OCI-M2 (cell line): ENCODE results near the gene NDUFB4.
"Not testable (repeated sequence)": the region's sequence is repeated elsewhere in the genome, so short reads cannot be mapped to it uniquely, and the experiment has no call there.

Experiments
- DNase-seq: peaks from one replicate; lab custom pipeline; 2025; ENCODE audit not compliant: unreplicated experiment; lab: John Stamatoyannopoulos, UW

The NDUFB4 gene

DNA sequence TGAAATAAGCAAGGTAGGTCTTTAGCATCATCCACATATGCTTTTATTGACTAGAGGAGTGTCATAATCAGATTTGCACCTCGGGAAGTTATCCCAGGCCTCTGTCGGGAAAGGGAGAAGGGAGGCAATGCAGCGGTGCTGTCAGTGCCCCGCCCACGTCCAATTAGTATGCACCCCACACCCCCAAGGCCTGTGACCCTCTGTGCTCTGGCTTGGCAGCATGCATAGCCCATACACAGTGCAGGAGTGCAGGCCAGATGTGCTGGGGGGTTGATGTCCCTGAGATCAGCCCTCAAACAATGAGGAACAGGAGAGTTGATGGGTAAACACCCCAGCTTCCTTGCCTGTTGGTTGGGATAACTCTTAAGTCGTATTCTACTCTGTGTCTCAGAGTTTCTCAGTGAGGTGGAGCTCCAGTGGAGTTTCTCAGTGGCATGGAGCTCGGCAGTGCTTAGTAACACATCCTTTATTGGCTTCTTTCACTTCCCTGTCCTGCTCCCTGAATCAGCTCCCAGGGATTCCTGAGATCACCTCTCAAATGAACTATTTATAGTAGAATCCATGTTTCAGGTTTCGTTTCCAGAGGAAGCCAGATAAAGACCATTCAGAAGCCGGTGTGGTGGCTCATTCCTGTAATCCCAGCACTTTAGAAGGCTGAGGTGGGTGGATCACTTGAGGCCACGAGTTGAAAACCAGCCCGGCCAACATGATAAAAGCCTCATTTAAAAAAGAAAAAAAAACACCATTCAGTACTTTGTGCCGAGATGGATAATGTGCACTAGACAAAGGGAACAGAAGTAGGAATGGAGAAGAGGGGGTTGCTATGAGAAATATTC, 26.7 kb upstream of the NDUFB4 start:
- DNase-seq, result no peak

DNA sequence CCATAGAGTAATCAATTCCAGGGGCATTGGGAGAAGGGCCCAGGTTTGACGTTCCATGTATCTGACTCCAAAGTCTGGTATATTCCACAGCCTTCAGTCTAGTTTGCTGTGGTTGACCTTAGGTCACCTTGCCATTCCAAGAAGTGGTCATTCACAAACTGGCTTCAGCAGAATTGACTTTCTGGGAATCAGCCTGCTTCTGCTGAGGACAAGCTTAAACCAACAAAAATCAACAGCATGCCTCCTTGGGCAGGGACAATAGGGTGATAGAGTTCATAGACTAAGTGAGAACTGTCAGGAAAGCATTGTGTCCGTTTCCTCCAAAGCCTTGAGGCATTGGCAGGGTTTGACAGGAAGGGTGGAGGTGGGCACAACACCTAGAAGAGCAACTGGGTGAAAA, 24.1 kb upstream of the NDUFB4 start:
- no peak for DNase-seq

DNA sequence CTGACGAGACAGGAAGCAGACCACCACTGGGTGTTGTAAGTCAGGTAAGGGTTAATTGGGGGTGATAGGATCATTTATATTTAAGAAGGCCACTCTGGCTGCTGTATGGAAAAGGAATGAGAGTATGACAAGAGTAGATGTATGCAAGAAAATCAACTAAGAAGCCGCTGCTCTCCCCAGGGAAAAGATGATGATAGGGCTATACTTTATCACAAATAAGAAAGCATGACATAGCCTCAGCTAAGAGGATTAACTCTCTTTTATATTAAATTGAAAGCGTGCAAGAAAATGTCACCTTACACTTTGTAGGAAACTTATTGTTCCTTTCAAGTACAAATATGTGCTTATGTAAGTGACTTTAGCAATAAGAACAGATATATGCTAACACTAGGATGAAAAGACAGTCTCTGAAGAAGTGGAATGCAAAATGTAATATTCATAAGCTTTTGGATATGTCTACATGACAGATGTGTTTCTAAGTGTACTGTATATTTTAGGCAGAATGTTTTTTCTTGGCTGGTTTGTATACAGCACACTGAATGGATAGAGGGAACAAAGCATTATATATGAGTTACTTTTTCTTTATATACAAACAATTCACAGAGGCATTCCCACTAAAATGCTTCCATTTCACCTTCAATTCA, 8.7 kb upstream of the NDUFB4 start:
- no peak for DNase-seq

DNA sequence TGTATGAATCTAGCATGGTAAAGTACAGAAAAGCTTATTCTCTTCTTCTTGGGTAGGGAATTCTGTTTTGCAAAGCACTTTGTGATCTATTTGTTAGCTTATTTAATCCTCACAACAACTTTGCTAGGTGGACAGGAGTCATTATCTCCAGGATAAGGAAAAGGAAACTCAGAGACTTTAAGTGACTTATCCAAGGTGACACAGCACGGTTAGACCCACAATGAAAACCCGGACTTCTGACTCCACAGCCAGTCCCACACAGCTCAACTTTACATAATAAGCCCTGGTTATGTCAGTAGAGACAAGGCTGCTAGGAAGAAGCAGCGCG, 384 bp upstream of the NDUFB4 start:
- no peak for DNase-seq

DNA sequence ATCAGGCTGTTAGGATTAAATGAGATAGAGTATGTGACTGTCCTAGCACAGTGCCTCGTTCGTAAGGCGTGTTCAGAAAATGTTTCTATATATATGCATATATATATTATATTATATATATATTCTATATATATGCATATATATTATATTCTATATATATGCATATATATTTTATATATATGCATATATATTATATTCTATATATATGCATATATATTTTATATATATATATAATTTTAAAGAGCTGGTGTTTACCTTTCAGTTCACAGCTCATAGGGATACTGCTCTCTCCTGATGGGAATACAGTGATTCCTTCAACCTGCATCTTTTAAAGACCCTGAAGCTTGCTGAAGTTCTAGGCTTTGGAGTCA, 702 bp downstream of the NDUFB4 start:
- DNase-seq, result no peak

DNA sequence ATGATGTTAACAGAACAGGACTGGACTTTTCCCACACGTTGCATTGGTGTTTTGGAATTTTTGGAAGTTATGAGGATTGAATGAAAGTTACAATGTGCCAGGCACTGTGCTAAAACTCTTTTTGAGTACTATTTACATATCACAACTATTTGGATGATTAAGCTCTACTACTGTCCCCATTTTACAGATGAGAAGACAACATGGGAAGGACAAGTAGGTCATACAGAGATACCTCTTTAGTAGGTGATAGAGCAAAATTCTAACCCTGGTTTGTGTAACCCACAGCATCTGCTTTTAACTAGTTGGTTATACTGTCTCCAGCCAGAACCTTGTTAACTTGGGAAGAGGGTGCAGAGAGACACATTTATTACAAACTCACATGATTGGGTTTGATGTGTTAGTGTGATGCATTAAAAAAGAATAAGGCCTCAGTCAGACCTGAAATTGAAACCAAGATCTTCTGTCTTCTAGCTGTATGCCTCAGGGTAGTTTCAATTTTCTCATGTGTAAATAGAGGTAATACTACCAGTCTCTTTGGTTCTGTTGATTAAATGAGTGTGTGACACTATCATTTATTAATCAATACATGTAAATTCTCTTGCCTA, 1.4 kb downstream of the NDUFB4 start:
- no peak for DNase-seq

DNA sequence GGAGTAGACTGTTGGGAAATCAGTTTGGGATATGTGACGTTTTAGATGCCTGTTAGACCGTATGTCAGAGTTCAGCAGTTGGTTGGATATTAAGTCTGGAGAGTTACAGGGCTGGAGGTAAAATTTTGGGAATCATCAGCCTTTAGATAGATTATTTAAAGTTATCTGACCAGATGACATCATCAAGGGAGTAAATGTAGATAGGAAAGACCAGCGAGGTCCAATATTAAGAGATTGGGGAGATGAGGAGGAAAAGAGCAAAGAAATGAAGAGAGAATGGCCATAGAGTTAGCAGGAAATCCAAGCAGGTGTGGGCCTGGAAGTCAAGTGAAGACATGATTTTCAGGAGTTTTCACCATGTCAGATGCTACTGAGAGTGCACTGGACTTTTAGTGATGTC, 3.1 kb downstream of the NDUFB4 start:
- DNase-seq, result no peak

DNA sequence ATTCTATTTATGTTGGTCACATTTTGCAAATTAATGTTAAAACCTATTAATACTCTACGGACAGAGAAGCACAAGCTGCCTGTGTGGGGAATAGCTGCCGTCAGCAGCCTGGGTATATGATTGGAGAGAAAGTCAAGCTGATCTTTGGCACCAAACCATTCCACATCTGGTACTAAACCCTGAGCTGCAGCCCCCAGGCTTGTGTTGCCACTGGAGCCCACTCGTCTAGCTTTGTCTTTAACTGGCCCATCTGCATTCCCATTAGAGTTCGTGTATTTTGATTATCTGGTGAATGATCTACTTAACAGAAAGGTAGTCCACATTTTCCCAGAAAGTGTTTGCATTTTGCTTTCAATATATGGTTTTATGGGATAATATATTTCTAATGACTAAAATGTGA, 5.4 kb downstream of the NDUFB4 start:
- DNase-seq, result no peak

DNA sequence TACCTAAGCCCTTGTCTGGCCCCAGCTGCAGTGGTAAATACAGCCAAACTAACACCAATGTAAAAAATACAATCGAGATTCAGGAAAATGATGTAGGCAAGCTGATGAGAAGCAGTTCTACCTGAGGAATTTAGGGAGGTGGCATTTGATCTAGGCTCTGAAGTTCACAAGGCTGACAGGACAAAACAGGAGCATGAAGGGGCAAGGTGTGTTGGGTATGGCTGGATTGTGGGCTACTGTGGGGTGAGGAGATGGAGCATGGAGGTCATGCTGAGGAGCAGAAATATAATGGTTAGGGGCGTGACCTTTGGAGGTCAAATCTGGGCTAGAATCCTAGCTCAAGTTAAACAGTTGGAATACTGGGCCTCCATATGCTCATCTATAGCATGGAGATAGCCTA, 6.5 kb downstream of the NDUFB4 start:
- DNase-seq, result no peak

DNA sequence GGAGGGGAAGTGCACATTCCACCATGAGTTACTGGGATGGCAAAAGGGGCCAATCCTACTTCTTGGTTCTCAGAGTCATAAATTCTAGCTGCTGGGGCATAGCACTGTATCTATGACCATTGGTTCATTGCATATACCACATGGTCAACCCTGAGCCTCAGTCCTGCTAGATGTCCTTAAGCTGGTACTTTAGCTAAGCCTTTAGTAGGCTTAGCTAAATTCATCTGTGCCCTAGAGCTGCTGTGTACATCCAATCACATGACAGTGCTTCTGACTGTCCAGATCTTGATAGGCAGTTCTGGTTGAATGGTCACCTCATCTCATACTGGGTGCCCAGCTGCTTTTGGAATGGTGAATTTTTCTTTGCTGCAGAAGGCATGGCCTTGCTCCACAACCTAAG, 8.2 kb downstream of the NDUFB4 start:
- no peak for DNase-seq

DNA sequence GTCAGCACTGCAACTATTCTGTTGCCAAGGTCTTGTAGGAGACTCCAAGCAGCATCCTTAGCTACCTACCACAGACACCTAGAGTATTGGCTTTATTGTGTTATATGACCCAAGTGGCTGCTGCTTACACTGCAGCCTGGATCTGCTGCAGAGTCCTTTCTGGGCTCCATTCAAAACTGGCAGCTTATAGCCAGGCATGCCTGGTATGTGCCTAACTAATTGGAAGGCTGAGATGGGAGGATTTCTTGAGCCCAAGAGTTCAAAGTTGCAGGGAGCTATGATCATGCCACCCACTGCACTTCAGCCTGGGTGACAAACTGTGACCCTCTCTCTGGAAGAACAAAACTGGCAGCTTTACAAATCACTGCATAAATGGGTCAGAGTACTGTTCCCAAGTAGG, 8.6 kb downstream of the NDUFB4 start:
- DNase-seq, result no peak

DNA sequence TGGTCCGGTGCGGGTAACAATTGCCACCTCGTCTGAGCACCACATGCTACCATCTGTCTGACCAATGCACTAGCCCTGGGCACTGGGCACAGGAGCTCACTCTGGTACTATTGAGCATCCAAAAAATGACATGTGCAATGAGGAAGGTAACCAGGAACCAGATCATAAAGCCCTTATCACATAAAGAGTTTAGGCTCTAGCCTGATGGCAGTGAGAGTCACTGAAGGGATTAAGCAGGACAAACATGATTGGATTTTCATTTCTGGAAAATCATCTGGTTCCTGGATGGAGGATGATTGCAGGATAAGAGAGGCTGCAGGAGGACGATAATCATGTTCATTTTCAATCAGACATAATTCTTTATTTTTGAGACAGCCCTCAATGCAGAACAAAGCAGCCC, 12.4 kb downstream of the NDUFB4 start:
- no peak for DNase-seq

DNA sequence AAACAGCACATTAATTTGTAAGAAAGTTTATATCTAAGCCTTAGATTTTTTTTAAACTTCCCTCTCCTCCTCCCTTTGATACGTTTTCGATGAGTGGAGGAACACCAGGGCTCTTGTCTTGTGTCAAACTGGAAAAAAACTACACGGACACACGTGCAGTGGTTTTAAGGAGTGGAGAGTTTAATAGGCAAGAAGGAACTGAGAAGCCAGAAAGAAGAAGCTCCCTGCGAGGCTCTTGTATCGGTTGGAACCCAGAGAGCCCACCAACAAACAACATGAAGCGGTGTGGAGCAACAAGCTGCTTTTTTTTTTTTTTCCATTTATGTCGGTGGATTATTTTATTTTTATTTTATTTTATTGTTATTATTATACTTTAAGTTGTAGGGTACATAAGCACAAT, 18.6 kb downstream of the NDUFB4 start:
- DNase-seq, result no peak

DNA sequence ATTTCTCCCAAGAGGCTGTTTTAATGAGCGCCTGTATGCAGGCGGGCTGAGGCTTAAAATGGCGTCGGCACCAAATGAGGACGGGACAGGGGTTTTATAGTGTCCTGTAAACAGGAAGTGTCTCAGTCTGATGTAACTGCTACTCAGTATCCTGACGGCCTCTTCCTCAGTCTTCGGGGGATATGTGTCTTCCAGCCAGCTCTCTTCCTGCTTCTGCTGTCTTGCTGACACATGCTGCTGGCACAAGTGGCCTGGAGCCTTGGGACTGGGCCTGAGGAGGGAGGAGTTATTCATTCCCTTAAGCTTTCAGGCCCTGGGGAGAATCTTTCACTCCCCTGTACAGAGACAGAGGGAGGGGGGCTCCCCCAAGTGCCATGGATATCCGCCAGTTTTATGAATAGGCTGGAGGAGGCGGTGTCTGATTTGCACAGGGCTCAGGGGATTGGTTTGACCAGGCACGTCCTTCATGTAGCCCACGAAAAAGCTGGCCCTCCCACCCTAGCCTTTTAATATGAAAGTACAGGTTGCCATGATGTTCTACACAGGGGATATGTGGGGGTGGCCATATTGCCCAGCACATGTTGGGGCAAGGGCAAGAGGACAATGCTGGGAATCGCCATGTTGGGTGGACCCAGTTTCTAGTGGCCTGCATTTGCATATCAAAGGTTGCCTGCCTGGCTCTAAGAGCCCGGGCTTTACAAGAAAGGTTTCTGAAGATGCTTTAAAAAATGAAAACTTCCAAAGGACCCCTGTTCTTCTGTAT, 19.9 kb downstream of the NDUFB4 start:
- DNase-seq, result no peak

DNA sequence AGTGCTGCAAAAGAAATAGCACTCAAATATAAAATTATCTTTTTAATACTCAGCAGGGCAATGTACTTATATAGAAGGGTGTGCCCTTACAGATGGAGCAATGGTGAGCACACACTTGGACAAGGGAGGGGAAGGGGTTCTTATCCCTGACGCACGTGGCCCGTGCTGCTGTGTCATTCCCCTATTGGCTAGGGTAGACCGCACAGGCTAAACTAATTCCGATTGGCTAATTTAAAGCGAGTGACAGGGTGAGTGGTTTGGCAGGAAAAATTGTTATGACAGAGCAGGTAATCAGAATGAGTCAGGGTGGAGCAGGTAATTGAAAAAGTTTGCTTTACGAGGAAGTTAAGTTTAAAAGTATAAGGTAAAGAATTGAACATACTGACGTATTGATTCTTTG, 20.6 kb downstream of the NDUFB4 start:
- not testable (repeated sequence) for DNase-seq

DNA sequence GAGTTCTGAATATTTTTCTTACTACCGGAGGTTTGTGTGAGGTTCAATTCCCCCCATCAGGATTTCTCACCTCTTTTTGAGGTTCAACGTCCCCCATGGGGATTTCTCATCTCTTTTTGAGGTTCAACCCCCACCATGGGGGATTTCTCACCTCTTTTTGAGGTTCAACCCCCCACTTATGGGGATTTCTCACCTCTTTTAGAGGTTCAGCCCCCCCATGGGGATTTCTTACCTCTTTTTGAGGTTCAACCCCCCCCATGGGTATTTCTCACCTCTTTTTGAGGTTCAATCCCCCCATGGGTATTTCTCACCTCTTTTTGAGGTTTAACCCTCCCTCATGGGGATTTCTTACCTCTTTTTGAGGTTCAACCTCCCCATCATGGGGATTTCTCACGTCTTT, 26.3 kb downstream of the NDUFB4 start:
- no peak for DNase-seq

DNA sequence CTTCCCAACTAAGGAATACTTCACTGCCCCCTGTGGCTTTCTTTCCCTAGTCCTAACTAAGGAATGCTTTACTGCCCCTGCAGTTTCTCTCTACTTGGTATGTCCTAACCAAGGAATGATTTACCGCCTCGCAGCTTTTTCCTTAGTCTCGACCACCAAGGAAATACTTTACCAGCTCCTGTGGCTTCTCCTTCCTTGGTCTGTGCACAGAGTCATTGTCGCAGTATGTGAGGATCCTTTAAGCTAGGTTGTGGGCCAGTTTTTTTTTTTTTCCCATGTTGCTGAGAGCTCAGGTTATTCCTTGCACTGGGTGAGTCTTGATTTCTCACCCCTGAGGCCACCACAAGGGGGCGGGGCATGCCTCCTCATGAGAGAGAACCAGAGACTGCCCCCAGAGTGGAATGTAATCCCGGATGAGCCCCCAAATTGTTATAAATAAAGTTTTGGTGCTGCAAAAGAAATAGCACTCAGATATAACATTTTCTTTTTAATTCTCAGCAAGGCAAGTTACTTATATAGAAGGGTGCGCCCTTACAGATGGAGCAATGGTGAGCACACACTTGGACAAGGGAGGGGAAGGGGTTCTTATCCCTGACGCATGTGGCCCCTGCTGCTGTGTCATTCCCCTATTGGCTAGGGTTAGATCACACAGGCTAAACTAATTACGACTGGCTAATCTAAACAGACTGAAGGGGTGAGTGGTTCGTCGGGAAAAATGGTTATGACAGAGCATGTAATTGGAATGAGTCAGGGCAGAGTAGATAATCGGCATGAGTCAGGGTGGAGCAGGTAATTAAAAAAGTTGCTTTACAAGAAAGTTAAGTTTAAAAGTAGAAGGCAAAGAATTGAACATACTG, 27.0 kb downstream of the NDUFB4 start:
- DNase-seq, result no peak

DNA sequence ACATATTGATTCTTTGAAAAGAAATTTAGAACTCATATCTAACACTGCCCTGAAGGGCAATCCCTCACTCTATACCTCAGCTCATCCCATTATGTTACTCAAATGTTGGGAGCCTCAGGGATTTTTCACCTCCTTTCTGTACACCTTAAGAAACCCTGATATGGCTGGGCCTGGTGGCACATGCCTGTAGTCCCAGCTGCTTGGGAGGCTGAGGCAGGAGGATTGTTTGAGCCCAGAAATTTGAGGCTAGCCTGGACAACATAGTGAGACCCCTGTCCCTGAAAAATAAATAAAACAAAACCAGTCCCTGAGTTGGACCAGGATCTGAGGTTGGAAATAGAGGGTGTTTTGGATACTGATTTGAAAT, 27.6 kb downstream of the NDUFB4 start:
- DNase-seq, result no peak

DNA sequence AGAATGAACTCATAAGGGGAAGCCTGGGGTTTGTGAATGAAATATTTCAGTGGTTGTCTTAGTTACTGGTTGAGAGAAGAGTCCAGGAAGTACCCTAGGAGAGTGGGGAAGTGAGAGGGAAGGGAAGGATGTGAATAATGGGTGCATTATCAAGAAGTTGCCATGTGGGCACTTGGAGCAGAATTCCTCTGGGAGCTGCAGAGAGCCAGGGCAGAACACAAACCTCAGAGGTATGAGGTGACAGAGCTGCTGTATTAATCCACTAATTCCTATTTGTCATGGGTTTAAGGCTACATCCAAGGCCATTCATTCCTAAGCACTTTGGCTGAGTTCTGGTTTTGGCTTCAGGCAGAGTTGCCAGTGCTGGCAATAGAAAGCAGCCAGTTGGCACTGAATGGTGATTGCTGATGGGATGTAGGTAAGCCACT, 29.0 kb downstream of the NDUFB4 start:
- no peak for DNase-seq

DNA sequence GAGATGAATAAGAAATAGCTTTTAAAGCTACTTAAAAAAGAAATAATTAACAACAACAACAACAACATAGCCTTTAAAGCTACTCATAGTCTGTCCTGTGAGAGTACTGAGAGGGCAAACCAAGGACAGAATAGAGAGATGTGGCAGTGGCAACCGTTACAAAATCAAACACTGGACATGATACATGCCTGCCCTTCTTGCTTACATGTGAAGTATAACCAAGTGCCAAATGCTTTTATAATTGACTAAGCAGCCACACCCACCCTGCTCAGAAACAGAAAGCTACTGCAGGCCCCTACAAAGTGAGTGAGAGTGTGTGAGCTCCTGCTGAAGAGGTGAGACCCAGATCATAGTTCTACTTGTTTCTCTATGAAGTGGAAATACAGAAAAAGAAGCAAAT, 38.4 kb downstream of the NDUFB4 start:
- no peak for DNase-seq

DNA sequence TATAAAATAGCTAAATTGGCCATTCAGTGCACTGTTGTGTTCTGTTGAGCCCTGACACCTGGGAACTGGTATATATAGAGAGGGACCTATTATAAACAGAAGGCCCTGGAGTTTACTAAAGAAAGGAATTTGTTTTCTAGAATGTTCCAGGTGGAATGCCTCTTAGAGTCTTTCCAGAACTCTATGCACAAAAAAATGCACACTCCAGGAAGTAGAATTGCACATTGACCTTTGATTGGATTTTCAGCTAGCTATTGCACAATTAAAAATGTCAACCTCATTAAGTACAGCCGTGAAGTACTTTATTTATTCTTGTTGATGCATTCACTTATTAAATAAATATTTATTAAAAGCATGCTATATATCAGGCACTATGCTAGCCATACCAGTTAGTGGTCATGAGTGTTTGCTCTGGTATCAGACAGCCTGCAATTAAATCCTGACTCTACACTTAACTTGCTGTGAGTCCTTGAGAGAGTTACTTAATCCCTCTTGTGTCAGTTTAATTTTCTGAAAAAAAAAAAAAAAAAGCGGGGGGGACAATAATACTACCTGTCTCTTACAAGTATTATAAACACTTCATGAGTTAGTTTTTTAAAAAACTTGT, 40.8 kb downstream of the NDUFB4 start:
- DNase-seq, result no peak
